ENCODE data around the gene ANKRD36. TPM values are rescaled to one million over a fixed set of nuclear protein-coding genes. Genes with fewer than 3 reads are reported as not detected.

Gene ANKRD36
- total and polyA plus RNA-seq, 2 of the 13 experiments (the other 11 are each of a cell fraction or from before 2014, with no cell fraction given): 6.4 to 27.3 TPM

GRCh38 chr2:97067279-97068004 is 45.5 kb upstream of the ANKRD36 start:
- H3K36me3 ChIP-seq (replicated peaks in 1 of 2; ENCODE audit: control insufficient read depth in 1 of 2, insufficient read depth in 2 of 2, low read length in 2 of 2): no peaks in the 10 kb centered on the region
- no peak for DNase-seq (ENCODE audit: low spot score)
- H4K20me1 ChIP-seq (ENCODE audit: insufficient read depth, low read length): no peaks in the 10 kb centered on the region
- intact Hi-C loops (cut with micrococcal nuclease; ENCODE audit: unreplicated experiment) (no loop called here), in situ Hi-C loops (cut with HindIII; ENCODE audit: extremely low pct_ligation_motif_present, low pct_unique_long_range_greater_than_20kb) (no loop called here)
- H3K27me3 ChIP-seq (ENCODE audit: control insufficient read depth in 1 of 2, insufficient read depth in 2 of 2, low read length in 2 of 2): peaks cover 0 to 13% of the 10 kb centered on the region in 2 experiments; a peak in 2 of 5 replicates
- no peaks in the 10 kb centered on the region for H3K4me1 ChIP-seq (ENCODE audit: insufficient read depth, low read length)
- no TSS peak for BruUV-seq (replicated peaks)
- FAIRE-seq: no peak
- H3K79me2 ChIP-seq (ENCODE audit: insufficient read depth, low read length): no peaks in the 10 kb centered on the region
- no peak overlapping the region for H3K4me3 ChIP-seq (replicated peaks in 1 of 3; ENCODE audit: insufficient read depth in 1 of 3, low read depth in 2 of 3, low read length in 3 of 3)
- ChIA-PET POLR2A (no interaction called here), CTCF (ENCODE audit: low intra/inter-chr PET ratio, low total read pairs) (no interaction called here)
- H3K9ac ChIP-seq (ENCODE audit: insufficient read depth, low read depth, low read length): no peak overlapping the region
- H3K27ac ChIP-seq (ENCODE audit: extremely low read length, insufficient read depth, low read length): no peak overlapping the region
- H2AFZ ChIP-seq (ENCODE audit: low read length): no peak overlapping the region
- TF ChIP-seq TCF12 (IDR thresholded peaks at IDR 0.05) (no peak), TCF12 (CRISPR knock-in tag; IDR thresholded peaks at IDR 0.05) (no peak), ZNF335 (CRISPR knock-in tag; IDR thresholded peaks at IDR 0.05) (no peak), SALL2 (CRISPR knock-in tag; IDR thresholded peaks at IDR 0.05) (no peak), FOXM1 (CRISPR knock-in tag; IDR thresholded peaks at IDR 0.05) (no peak), SKI (IDR thresholded peaks at IDR 0.05; ENCODE audit: partially characterized antibody) (no peak), CSRNP2 (CRISPR knock-in tag; conservative IDR thresholded peaks at IDR 0.05; ENCODE audit: low read depth) (no peak), MED13 (CRISPR knock-in tag; IDR thresholded peaks at IDR 0.05) (no peak), NR2F6 (IDR thresholded peaks at IDR 0.05) (no peak), NR2F6 (CRISPR knock-in tag; IDR thresholded peaks at IDR 0.05) (no peak), PHB2 (IDR thresholded peaks at IDR 0.05; ENCODE audit: partially characterized antibody) (no peak), ZFP62 (CRISPR knock-in tag; IDR thresholded peaks at IDR 0.05) (no peak), THYN1 (CRISPR knock-in tag; IDR thresholded peaks at IDR 0.05; ENCODE audit: borderline replicate concordance, low read depth) (no peak)
- no peak overlapping the region for H3K4me2 ChIP-seq (ENCODE audit: low read depth, low read length)
- WGBS (ENCODE audit: low lambda C conversion rate): 10% methylated on average over 5 of the region's 5 CpGs
- H3K9me3 ChIP-seq (ENCODE audit: low read length): no peaks in the 10 kb centered on the region
- ATAC-seq: peak; percentile 34; the same call in 2 of the 3 replicates

Measured in HepG2 (cell line).